GM23338 (cell line): ENCODE results near the gene SKIC8. TPM values are rescaled to one million over a fixed set of nuclear protein-coding genes. Genes with fewer than 3 reads are reported as not detected.

Source experiments
- ATAC-seq: fragments of 200-7000 bp; cut with Tn5 transposase; 3 replicates; pipeline ENCODE4 v1.9.1; 2020
- DNase-seq: peaks from one replicate; pipeline ENCODE4 v3.0.0-alpha.2; 2015; ENCODE audit warnings: low spot score
- H2AFZ ChIP-seq: fragments of 200-600 bp; sonication (generic); 2 replicates; pipeline ENCODE4 v1.8.0; 2016; ENCODE audit warnings: antibody characterized with exemption, mild to moderate bottlenecking, moderate library complexity
- H3F3A ChIP-seq: fragments of 200-600 bp; sonication (generic); replicated peaks from 2 replicates; pipeline ENCODE4 v1.8.0; 2017; ENCODE audit warnings: antibody characterized with exemption, mixed run types, low read depth
- H3K27ac ChIP-seq: fragments of 200-600 bp; sonication (generic); 2 replicates; pipeline ENCODE4 v1.6.1; 2016; ENCODE audit warnings: low read depth
- H3K27me3 ChIP-seq: fragments of 200-600 bp; sonication (generic); 2 replicates; pipeline ENCODE4 v1.8.0; 2016; ENCODE audit warnings: mild to moderate bottlenecking, mixed run types, moderate library complexity; ENCODE audit not compliant: insufficient read depth
- H3K36me3 ChIP-seq: fragments of 200-600 bp; sonication (generic); 2 replicates; pipeline ENCODE4 v1.8.0; 2016; ENCODE audit warnings: mild to moderate bottlenecking; ENCODE audit not compliant: insufficient read depth
- H3K4me1 ChIP-seq: fragments of 200-600 bp; sonication (generic); 2 replicates; pipeline ENCODE4 v1.8.0; 2016; ENCODE audit warnings: mild to moderate bottlenecking, moderate library complexity; ENCODE audit not compliant: insufficient read depth
- H3K4me2 ChIP-seq: fragments of 200-600 bp; sonication (generic); 2 replicates; pipeline ENCODE4 v1.7.1; 2017; ENCODE audit warnings: mixed run types
- H3K4me3 ChIP-seq: fragments of 200-600 bp; sonication (generic); 2 replicates; pipeline ENCODE4 v1.6.1; 2016; ENCODE audit warnings: mixed run types
- H3K79me2 ChIP-seq: fragments of 200-600 bp; sonication (generic); replicated peaks from 2 replicates; pipeline ENCODE4 v1.8.0; 2017; ENCODE audit warnings: mild to moderate bottlenecking; ENCODE audit not compliant: insufficient read depth
- H3K9me2 ChIP-seq: fragments of 200-600 bp; sonication (generic); 2 replicates; pipeline ENCODE4 v1.8.0; 2017; ENCODE audit not compliant: insufficient read depth
- H4K20me1 ChIP-seq: fragments of 200-600 bp; sonication (generic); replicated peaks from 2 replicates; pipeline ENCODE4 v1.8.0; 2017; ENCODE audit warnings: mild to moderate bottlenecking; ENCODE audit not compliant: insufficient read depth
- H3K27ac Mint-ChIP-seq: 2 replicates; pipeline ENCODE4 v1.8.0; 2020; ENCODE audit warnings: inconsistent platforms, mild to moderate bottlenecking, moderate library complexity, mixed read lengths
- H3K27me3 Mint-ChIP-seq: 3 replicates; pipeline ENCODE4 v1.8.0; 2022; ENCODE audit warnings: low read depth, mild to moderate bottlenecking, moderate library complexity, mixed read lengths, inconsistent platforms; ENCODE audit not compliant: insufficient read depth, poor library complexity
- H3K36me3 Mint-ChIP-seq: 3 replicates; pipeline ENCODE4 v1.8.0; 2021; ENCODE audit warnings: low read depth, mild to moderate bottlenecking, inconsistent platforms, moderate library complexity, mixed read lengths
- H3K4me1 Mint-ChIP-seq: 3 replicates; pipeline ENCODE4 v1.8.0; 2020; ENCODE audit warnings: mild to moderate bottlenecking, inconsistent platforms, mixed read lengths
- H3K4me3 Mint-ChIP-seq: 3 replicates; pipeline ENCODE4 v1.8.0; 2021; ENCODE audit warnings: moderate library complexity, mild to moderate bottlenecking, inconsistent platforms, mixed read lengths
- H3K9me3 Mint-ChIP-seq: 3 replicates; pipeline ENCODE4 v1.8.0; 2020; ENCODE audit warnings: moderate library complexity, mild to moderate bottlenecking, inconsistent platforms, mixed read lengths
- EZH2 ChIP-seq: fragments of 200-600 bp; sonication (generic); IDR thresholded peaks from one replicate; pipeline ENCODE4 v1.8.0; 2017; ENCODE audit warnings: antibody characterized with exemption, mild to moderate bottlenecking, low read depth; ENCODE audit not compliant: unreplicated experiment
- EZH2phosphoT487 ChIP-seq: fragments of 200-600 bp; sonication (generic); IDR thresholded peaks from one replicate; pipeline ENCODE4 v1.8.1; 2018; ENCODE audit warnings: antibody characterized with exemption; ENCODE audit not compliant: unreplicated experiment
- JUNB ChIP-seq: IDR thresholded peaks from one replicate; pipeline ENCODE4 v1.6.1; 2016; ENCODE audit warnings: antibody characterized with exemption; ENCODE audit not compliant: unreplicated experiment
- NANOG ChIP-seq: IDR thresholded peaks from 2 replicates; pipeline ENCODE4 v1.6.1; 2016; ENCODE audit warnings: antibody characterized with exemption, borderline replicate concordance
- POLR2AphosphoS5 ChIP-seq: IDR thresholded peaks from 2 replicates; pipeline ENCODE4 v1.6.1; 2016; ENCODE audit warnings: antibody characterized with exemption, low read depth
- STAT1 ChIP-seq: IDR thresholded peaks from one replicate; pipeline ENCODE4 v1.6.1; 2016; ENCODE audit warnings: antibody characterized with exemption; ENCODE audit not compliant: unreplicated experiment
- ZNF331 ChIP-seq: fragments of 250-450 bp; sonication (Bioruptor Pico); IDR thresholded peaks from 2 replicates; pipeline ENCODE4 v1.5.0; 2020; ENCODE audit warnings: low read depth, mild to moderate bottlenecking, moderate library complexity
- polyA plus RNA-seq: library from polyadenylated mRNA; unstranded; fragments of >200 nt; fragmentation: Nextera tagmentation; extraction: Ambion mirVana; gene quantifications from 2 replicates; pipeline ENCODE4 v1.2.1, GENCODE V29; 2016
- total RNA-seq: library from RNA; depleted of rRNA; stranded (reverse); fragments of >200 nt; shearing (Covaris generic); gene quantifications from 2 replicates; pipeline ENCODE4 v1.2.3, GENCODE V29; 2014
- TF ChIP-seq, protein P1 (sequence below), 2 experiments: fragments of 200-600 bp in 1 of 2; sonication (generic) in 1 of 2; conservative IDR thresholded peaks; 2 replicates each; pipeline versions ENCODE4 v1.5.1 to v1.6.1; 2016 to 2017; ENCODE audit warnings: antibody characterized with exemption in 2 of 2, low read depth in 2 of 2, mild to moderate bottlenecking in 2 of 2, moderate library complexity in 1 of 2
- TF ChIP-seq, protein P2 (sequence below): IDR thresholded peaks from one replicate; pipeline ENCODE4 v1.6.1; 2018; ENCODE audit warnings: antibody characterized with exemption; ENCODE audit not compliant: unreplicated experiment
- TF ChIP-seq, protein P3 (sequence below): fragments of 250-450 bp; sonication (Bioruptor Pico); IDR thresholded peaks from 2 replicates; pipeline ENCODE4 v1.5.0; 2020; ENCODE audit warnings: mild to moderate bottlenecking, moderate library complexity

Gene SKIC8
- total and polyA plus RNA-seq, 2 experiments from 2014 or later: 59.4 to 73.8 TPM

DNA sequence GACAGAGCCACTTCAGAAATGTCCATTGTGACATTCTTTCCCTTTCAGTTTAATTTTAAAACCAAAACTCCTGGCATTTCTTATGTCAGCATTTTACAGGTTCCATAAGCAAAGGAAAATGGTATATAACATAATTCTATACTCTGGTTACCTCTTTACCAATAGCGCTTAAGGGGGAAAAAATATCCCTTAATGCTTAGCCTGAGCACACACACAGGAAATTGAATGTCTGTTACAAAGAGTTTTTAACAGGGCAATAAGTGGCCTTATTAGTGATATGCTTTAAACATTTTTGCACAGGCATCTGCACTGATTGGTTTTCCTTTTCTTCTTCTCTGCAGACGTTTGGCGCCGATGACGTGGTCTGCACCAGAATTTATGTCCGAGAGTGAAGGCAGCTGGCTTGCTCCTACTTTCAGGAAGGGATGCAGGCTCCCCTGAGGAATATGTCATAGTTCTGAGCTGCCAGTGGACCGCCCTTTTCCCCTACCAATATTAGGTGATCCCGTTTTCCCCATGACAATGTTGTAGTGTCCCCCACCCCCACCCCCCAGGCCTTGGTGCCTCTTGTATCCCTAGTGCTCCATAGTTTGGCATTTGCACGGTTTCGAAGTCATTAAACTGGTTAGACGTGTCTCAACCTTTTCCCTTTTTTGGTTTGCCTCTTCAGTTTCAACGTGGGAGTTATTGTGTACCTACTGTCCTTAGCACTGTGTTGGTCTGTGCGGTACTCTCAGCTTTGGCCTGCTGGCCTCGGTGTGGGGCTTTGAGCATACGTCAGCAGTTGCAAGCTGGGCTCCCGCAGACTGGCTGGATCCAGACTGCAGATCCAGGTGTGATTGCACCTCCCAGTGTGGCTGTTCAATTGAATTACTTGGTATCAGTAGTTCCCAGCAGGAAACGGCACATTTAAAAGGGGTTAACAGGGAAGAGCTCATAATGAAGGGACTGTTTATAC, 48.5 kb upstream of the SKIC8 start (continued):
- TF ChIP-seq STAT1: no peak
- TF ChIP-seq, protein P1, sequence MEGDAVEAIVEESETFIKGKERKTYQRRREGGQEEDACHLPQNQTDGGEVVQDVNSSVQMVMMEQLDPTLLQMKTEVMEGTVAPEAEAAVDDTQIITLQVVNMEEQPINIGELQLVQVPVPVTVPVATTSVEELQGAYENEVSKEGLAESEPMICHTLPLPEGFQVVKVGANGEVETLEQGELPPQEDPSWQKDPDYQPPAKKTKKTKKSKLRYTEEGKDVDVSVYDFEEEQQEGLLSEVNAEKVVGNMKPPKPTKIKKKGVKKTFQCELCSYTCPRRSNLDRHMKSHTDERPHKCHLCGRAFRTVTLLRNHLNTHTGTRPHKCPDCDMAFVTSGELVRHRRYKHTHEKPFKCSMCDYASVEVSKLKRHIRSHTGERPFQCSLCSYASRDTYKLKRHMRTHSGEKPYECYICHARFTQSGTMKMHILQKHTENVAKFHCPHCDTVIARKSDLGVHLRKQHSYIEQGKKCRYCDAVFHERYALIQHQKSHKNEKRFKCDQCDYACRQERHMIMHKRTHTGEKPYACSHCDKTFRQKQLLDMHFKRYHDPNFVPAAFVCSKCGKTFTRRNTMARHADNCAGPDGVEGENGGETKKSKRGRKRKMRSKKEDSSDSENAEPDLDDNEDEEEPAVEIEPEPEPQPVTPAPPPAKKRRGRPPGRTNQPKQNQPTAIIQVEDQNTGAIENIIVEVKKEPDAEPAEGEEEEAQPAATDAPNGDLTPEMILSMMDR (conservative IDR thresholded peaks at IDR 0.05; ENCODE audit: low read depth in 2 of 2): no peak
- TF ChIP-seq ZNF331 (CRISPR knock-in tag): no peak
- TF ChIP-seq NANOG: no peak
- TF ChIP-seq, protein P2, sequence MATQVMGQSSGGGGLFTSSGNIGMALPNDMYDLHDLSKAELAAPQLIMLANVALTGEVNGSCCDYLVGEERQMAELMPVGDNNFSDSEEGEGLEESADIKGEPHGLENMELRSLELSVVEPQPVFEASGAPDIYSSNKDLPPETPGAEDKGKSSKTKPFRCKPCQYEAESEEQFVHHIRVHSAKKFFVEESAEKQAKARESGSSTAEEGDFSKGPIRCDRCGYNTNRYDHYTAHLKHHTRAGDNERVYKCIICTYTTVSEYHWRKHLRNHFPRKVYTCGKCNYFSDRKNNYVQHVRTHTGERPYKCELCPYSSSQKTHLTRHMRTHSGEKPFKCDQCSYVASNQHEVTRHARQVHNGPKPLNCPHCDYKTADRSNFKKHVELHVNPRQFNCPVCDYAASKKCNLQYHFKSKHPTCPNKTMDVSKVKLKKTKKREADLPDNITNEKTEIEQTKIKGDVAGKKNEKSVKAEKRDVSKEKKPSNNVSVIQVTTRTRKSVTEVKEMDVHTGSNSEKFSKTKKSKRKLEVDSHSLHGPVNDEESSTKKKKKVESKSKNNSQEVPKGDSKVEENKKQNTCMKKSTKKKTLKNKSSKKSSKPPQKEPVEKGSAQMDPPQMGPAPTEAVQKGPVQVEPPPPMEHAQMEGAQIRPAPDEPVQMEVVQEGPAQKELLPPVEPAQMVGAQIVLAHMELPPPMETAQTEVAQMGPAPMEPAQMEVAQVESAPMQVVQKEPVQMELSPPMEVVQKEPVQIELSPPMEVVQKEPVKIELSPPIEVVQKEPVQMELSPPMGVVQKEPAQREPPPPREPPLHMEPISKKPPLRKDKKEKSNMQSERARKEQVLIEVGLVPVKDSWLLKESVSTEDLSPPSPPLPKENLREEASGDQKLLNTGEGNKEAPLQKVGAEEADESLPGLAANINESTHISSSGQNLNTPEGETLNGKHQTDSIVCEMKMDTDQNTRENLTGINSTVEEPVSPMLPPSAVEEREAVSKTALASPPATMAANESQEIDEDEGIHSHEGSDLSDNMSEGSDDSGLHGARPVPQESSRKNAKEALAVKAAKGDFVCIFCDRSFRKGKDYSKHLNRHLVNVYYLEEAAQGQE: no peak
- no peak for TF ChIP-seq EZH2phosphoT487
- no peak for TF ChIP-seq EZH2
- TF ChIP-seq JUNB: no peak
- TF ChIP-seq POLR2AphosphoS5: no peak

DNA sequence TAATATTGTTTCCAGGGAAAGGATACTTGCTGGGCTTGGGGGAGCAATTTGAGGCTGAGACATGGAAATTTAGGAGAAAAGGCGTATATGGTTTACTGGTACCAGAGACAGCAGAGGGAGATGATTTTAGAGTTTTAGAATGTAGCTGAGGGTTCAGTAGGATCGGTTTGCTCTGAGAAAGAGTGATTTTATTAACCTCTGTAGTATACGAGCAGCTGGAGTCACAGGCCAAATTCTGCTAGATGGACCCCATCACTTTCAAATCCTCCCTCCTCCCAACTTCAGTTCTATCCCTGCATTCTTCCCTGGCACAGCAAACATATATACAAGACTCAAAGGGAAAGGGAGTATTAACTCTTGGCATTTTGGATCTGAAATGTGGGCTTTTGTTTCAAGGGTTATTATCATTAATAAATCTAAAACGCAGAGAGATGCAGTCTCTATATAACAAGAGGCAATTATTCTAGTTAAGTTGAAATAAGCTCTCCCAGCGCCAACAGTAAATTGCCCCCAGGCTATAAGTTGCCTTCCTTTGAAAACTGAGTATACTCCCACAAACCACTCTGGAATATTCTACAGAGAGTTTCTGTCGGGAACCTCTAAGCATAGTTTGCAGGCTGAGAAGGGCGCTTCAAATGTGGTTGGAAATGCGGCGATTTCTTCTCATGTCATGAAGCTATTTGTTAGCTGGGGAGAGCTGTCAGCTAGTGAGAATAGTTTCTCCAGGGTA, 46.2 kb upstream of the SKIC8 start:
- no peak overlapping the region for H3K27ac Mint-ChIP-seq
- Histone ChIP-seq H3F3A (0 out of 2 replicates have a peak, but pooled peaks cover 2% of the 10 kb centered on the region), H4K20me1 (no peaks in the 10 kb centered on the region; the same call in 1 of the 2 replicates), H3K4me2 (no peak overlapping the region), H3K4me3 (no peak overlapping the region), H3K27ac (no peak overlapping the region), H3K79me2 (no peaks in the 10 kb centered on the region; the same call in 1 of the 2 replicates), H3K36me3 (peaks cover 24% of the 10 kb centered on the region), H2AFZ (no peak overlapping the region), H3K9me2 (no peaks in the 10 kb centered on the region), H3K27me3 (peaks cover 22% of the 10 kb centered on the region), H3K4me1 (peaks cover 10% of the 10 kb centered on the region)
- DNase-seq: no peak
- no peak for ATAC-seq
- H3K9me3 Mint-ChIP-seq: no peaks in the 10 kb centered on the region
- H3K4me1 Mint-ChIP-seq: peaks cover 23% of the 10 kb centered on the region
- H3K27me3 Mint-ChIP-seq: peaks cover 12% of the 10 kb centered on the region
- H3K4me3 Mint-ChIP-seq: no peak overlapping the region
- peaks cover 60% of the 10 kb centered on the region for H3K36me3 Mint-ChIP-seq
- TF ChIP-seq JUNB: no peak
- no peak for TF ChIP-seq NANOG
- no peak for TF ChIP-seq POLR2AphosphoS5
- TF ChIP-seq, protein P3, sequence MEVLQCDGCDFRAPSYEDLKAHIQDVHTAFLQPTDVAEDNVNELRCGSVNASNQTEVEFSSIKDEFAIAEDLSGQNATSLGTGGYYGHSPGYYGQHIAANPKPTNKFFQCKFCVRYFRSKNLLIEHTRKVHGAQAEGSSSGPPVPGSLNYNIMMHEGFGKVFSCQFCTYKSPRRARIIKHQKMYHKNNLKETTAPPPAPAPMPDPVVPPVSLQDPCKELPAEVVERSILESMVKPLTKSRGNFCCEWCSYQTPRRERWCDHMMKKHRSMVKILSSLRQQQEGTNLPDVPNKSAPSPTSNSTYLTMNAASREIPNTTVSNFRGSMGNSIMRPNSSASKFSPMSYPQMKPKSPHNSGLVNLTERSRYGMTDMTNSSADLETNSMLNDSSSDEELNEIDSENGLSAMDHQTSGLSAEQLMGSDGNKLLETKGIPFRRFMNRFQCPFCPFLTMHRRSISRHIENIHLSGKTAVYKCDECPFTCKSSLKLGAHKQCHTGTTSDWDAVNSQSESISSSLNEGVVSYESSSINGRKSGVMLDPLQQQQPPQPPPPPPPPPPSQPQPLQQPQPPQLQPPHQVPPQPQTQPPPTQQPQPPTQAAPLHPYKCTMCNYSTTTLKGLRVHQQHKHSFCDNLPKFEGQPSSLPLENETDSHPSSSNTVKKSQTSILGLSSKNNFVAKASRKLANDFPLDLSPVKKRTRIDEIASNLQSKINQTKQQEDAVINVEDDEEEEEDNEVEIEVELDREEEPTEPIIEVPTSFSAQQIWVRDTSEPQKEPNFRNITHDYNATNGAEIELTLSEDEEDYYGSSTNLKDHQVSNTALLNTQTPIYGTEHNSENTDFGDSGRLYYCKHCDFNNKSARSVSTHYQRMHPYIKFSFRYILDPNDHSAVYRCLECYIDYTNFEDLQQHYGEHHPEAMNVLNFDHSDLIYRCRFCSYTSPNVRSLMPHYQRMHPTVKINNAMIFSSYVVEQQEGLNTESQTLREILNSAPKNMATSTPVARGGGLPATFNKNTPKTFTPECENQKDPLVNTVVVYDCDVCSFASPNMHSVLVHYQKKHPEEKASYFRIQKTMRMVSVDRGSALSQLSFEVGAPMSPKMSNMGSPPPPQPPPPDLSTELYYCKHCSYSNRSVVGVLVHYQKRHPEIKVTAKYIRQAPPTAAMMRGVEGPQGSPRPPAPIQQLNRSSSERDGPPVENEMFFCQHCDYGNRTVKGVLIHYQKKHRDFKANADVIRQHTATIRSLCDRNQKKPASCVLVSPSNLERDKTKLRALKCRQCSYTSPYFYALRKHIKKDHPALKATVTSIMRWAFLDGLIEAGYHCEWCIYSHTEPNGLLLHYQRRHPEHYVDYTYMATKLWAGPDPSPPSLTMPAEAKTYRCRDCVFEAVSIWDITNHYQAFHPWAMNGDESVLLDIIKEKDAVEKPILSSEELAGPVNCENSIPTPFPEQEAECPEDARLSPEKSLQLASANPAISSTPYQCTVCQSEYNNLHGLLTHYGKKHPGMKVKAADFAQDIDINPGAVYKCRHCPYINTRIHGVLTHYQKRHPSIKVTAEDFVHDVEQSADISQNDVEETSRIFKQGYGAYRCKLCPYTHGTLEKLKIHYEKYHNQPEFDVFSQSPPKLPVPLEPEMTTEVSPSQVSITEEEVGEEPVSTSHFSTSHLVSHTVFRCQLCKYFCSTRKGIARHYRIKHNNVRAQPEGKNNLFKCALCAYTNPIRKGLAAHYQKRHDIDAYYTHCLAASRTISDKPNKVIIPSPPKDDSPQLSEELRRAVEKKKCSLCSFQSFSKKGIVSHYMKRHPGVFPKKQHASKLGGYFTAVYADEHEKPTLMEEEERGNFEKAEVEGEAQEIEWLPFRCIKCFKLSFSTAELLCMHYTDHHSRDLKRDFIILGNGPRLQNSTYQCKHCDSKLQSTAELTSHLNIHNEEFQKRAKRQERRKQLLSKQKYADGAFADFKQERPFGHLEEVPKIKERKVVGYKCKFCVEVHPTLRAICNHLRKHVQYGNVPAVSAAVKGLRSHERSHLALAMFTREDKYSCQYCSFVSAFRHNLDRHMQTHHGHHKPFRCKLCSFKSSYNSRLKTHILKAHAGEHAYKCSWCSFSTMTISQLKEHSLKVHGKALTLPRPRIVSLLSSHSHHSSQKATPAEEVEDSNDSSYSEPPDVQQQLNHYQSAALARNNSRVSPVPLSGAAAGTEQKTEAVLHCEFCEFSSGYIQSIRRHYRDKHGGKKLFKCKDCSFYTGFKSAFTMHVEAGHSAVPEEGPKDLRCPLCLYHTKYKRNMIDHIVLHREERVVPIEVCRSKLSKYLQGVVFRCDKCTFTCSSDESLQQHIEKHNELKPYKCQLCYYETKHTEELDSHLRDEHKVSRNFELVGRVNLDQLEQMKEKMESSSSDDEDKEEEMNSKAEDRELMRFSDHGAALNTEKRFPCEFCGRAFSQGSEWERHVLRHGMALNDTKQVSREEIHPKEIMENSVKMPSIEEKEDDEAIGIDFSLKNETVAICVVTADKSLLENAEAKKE: no peak
- TF ChIP-seq EZH2phosphoT487: no peak
